GM19372 (cell line): ENCODE results near the gene BTBD17.

Experiments
- ATAC-seq: cut with Tn5 transposase; IDR thresholded peaks from one replicate; pipeline ENCODE4 v1.9.1; 2021; ENCODE audit warnings: mild to moderate bottlenecking, low read depth, moderate library complexity; ENCODE audit not compliant: unreplicated experiment

The BTBD17 gene

GRCh38 chr17:74389084-74389753 is 27.6 kb upstream of the BTBD17 start:
- ATAC-seq: no peak

GRCh38 chr17:74387365-74388218 is 25.9 kb upstream of the BTBD17 start:
- ATAC-seq: no peak

- ATAC-seq: no peak
Measured at GRCh38 chr17:74386386-74386785, 24.7 kb upstream of the BTBD17 start.

- no peak for ATAC-seq
Measured at GRCh38 chr17:74385201-74385600, 23.5 kb upstream of the BTBD17 start.

GRCh38 chr17:74383141-74383540 is 21.5 kb upstream of the BTBD17 start:
- ATAC-seq: no peak

- no peak for ATAC-seq
Measured at GRCh38 chr17:74380959-74381808, 19.5 kb upstream of the BTBD17 start.

GRCh38 chr17:74380086-74380958 is 18.7 kb upstream of the BTBD17 start:
- ATAC-seq: no peak

- no peak for ATAC-seq
Measured at GRCh38 chr17:74379495-74380085, 17.9 kb upstream of the BTBD17 start.

- no peak for ATAC-seq
Measured at GRCh38 chr17:74374858-74375257, 13.2 kb upstream of the BTBD17 start.

- ATAC-seq: no peak
Measured at GRCh38 chr17:74373838-74374606, 12.4 kb upstream of the BTBD17 start.

GRCh38 chr17:74372426-74372825 is 10.8 kb upstream of the BTBD17 start:
- ATAC-seq: no peak

- no peak for ATAC-seq
Measured at GRCh38 chr17:74371653-74372147, 10.0 kb upstream of the BTBD17 start.

GRCh38 chr17:74369665-74370490 is 8.2 kb upstream of the BTBD17 start:
- no peak for ATAC-seq

GRCh38 chr17:74369221-74369620 is 7.6 kb upstream of the BTBD17 start:
- no peak for ATAC-seq

- no peak for ATAC-seq
Measured at GRCh38 chr17:74368341-74369081, 6.8 kb upstream of the BTBD17 start.

- no peak for ATAC-seq
Measured at GRCh38 chr17:74367206-74367605, 5.5 kb upstream of the BTBD17 start, which contains the start of gene GPR142. TSS of gene GPR142 (plus strand) at chr17:74367506. CDS start at chr17:74369541, 2,035 bp downstream.
